Measurements from ENCODE around the gene CHRNA4.
A peak's percentile ranks its signal among the peaks of the same experiment; 100 is the strongest.

The CHRNA4 gene

GRCh38 chr20:63370618-63371187 lies 9.6 kb upstream of the CHRNA4 start:
- Histone ChIP-seq H3K14ac (ENCODE audit: low read length) (no peak overlapping the region), H4K12ac (ENCODE audit: low read depth, low read length) (no peak overlapping the region), H3K79me1 (ENCODE audit: low read length) (no peaks in the 10 kb centered on the region), H3K27ac (ENCODE audit: low read depth, low read length) (no peak overlapping the region), H3K9me3 (ENCODE audit: insufficient read depth, low read depth, low read length) (peaks cover 3% of the 10 kb centered on the region), H3K4me1 (ENCODE audit: control insufficient read depth in 1 of 2, insufficient read depth in 2 of 2, low read length in 2 of 2) (no peaks in the 10 kb centered on the region), H2AFZ (ENCODE audit: insufficient read depth, low read length, poor library complexity) (no peak overlapping the region), H3K79me2 (ENCODE audit: control insufficient read depth, insufficient read depth, low read length, poor library complexity) (no peaks in the 10 kb centered on the region), H2BK5ac (ENCODE audit: low read depth, low read length, poor library complexity) (no peak overlapping the region), H4K91ac (ENCODE audit: low read depth, low read length) (no peak overlapping the region), H3K4me2 (ENCODE audit: low read length) (no peak overlapping the region), H3K4me3 (ENCODE audit: low read depth, low read length) (peak overlapping the region; percentile 2), H2AK5ac (ENCODE audit: low read length) (no peak overlapping the region), H3K9ac (ENCODE audit: low read length) (no peak overlapping the region), H4K8ac (ENCODE audit: low read depth, low read length) (no peak overlapping the region), H3K36me3 (ENCODE audit: control insufficient read depth in 1 of 2, insufficient read depth in 2 of 2, low read length in 2 of 2) (no peaks in the 10 kb centered on the region), H3K4ac (ENCODE audit: low read depth, low read length) (no peak overlapping the region), H2BK120ac (ENCODE audit: insufficient read depth, low read length, poor library complexity) (no peak overlapping the region), H2BK12ac (ENCODE audit: low read length) (no peak overlapping the region), H3K23ac (ENCODE audit: low read length) (no peak overlapping the region), H3K18ac (ENCODE audit: low read length) (no peak overlapping the region), H3K27me3 (ENCODE audit: insufficient read depth, low read length) (no peaks in the 10 kb centered on the region)
- DNase-seq, result no peak
- WGBS (ENCODE audit: extremely low coverage, insufficient coverage, insufficient read length), result no CpG with 5 or more reads among the region's 21 CpGs

- no peak overlapping the region for H3K23ac ChIP-seq (ENCODE audit: low read length)
- no peak overlapping the region for H4K91ac ChIP-seq (ENCODE audit: low read depth, low read length)
- H3K14ac ChIP-seq (ENCODE audit: low read length), result no peak overlapping the region
- DNase-seq, result no peak
- H3K36me3 ChIP-seq (ENCODE audit: control insufficient read depth in 1 of 2, insufficient read depth in 2 of 2, low read length in 2 of 2), result no peaks in the 10 kb centered on the region
- H3K79me2 ChIP-seq (ENCODE audit: control insufficient read depth, insufficient read depth, low read length, poor library complexity), result no peaks in the 10 kb centered on the region
- H3K9me3 ChIP-seq (ENCODE audit: insufficient read depth, low read depth, low read length), result peaks cover under 1% of the 10 kb centered on the region
- H3K9ac ChIP-seq (ENCODE audit: low read length), result no peak overlapping the region
- no peak overlapping the region for H3K18ac ChIP-seq (ENCODE audit: low read length)
- no peak overlapping the region for H3K27ac ChIP-seq (ENCODE audit: low read depth, low read length)
- no peaks in the 10 kb centered on the region for H3K4me1 ChIP-seq (ENCODE audit: control insufficient read depth in 1 of 2, insufficient read depth in 2 of 2, low read length in 2 of 2)
- WGBS (ENCODE audit: extremely low coverage, insufficient coverage, insufficient read length), result no CpG with 5 or more reads among the region's 24 CpGs
- H2BK120ac ChIP-seq (ENCODE audit: insufficient read depth, low read length, poor library complexity), result no peak overlapping the region
- no peak overlapping the region for H2AK5ac ChIP-seq (ENCODE audit: low read length)
- peak overlapping the region; percentile 2 for H3K4me3 ChIP-seq (ENCODE audit: low read depth, low read length)
- no peak overlapping the region for H3K4me2 ChIP-seq (ENCODE audit: low read length)
- H2BK5ac ChIP-seq (ENCODE audit: low read depth, low read length, poor library complexity), result no peak overlapping the region
- no peaks in the 10 kb centered on the region for H3K27me3 ChIP-seq (ENCODE audit: insufficient read depth, low read length)
- H2AFZ ChIP-seq (ENCODE audit: insufficient read depth, low read length, poor library complexity), result no peak overlapping the region
- no peak overlapping the region for H3K4ac ChIP-seq (ENCODE audit: low read depth, low read length)
- no peaks in the 10 kb centered on the region for H3K79me1 ChIP-seq (ENCODE audit: low read length)
- no peak overlapping the region for H2BK12ac ChIP-seq (ENCODE audit: low read length)
- H4K8ac ChIP-seq (ENCODE audit: low read depth, low read length), result no peak overlapping the region
- no peak overlapping the region for H4K12ac ChIP-seq (ENCODE audit: low read depth, low read length)
Measured at GRCh38 chr20:63369724-63370617, 8.8 kb upstream of the CHRNA4 start.

- no peak overlapping the region for H3K14ac ChIP-seq (ENCODE audit: low read length)
- no peak overlapping the region for H3K9ac ChIP-seq (ENCODE audit: low read length)
- H2AFZ ChIP-seq (ENCODE audit: insufficient read depth, low read length, poor library complexity), result no peak overlapping the region
- no peak overlapping the region for H4K91ac ChIP-seq (ENCODE audit: low read depth, low read length)
- H3K4me3 ChIP-seq (ENCODE audit: low read depth, low read length), result no peak overlapping the region
- H2AK5ac ChIP-seq (ENCODE audit: low read length), result no peak overlapping the region
- H3K4me2 ChIP-seq (ENCODE audit: low read length), result no peak overlapping the region
- H2BK120ac ChIP-seq (ENCODE audit: insufficient read depth, low read length, poor library complexity), result no peak overlapping the region
- no peak overlapping the region for H2BK12ac ChIP-seq (ENCODE audit: low read length)
- no peak overlapping the region for H2BK5ac ChIP-seq (ENCODE audit: low read depth, low read length, poor library complexity)
- H3K9me3 ChIP-seq (ENCODE audit: insufficient read depth, low read depth, low read length), result no peaks in the 10 kb centered on the region
- H3K4ac ChIP-seq (ENCODE audit: low read depth, low read length), result no peak overlapping the region
- no peak overlapping the region for H4K8ac ChIP-seq (ENCODE audit: low read depth, low read length)
- H3K36me3 ChIP-seq (ENCODE audit: control insufficient read depth in 1 of 2, insufficient read depth in 2 of 2, low read length in 2 of 2), result no peaks in the 10 kb centered on the region
- WGBS (ENCODE audit: extremely low coverage, insufficient coverage, insufficient read length), result 100% methylated on average over 3 of the region's 10 CpGs
- peak overlapping the region; percentile 18 for H3K23ac ChIP-seq (ENCODE audit: low read length)
- no peak for DNase-seq
- H3K18ac ChIP-seq (ENCODE audit: low read length), result no peak overlapping the region
- no peak overlapping the region for H3K27ac ChIP-seq (ENCODE audit: low read depth, low read length)
- no peaks in the 10 kb centered on the region for H3K27me3 ChIP-seq (ENCODE audit: insufficient read depth, low read length)
- no peaks in the 10 kb centered on the region for H3K79me2 ChIP-seq (ENCODE audit: control insufficient read depth, insufficient read depth, low read length, poor library complexity)
- H4K12ac ChIP-seq (ENCODE audit: low read depth, low read length), result no peak overlapping the region
- no peaks in the 10 kb centered on the region for H3K4me1 ChIP-seq (ENCODE audit: control insufficient read depth in 1 of 2, insufficient read depth in 2 of 2, low read length in 2 of 2)
- no peaks in the 10 kb centered on the region for H3K79me1 ChIP-seq (ENCODE audit: low read length)
Measured at GRCh38 chr20:63369024-63369530, 7.9 kb upstream of the CHRNA4 start.

GRCh38 chr20:63368151-63368550 lies 7.0 kb upstream of the CHRNA4 start:
- H3K9ac ChIP-seq (ENCODE audit: low read length), result no peak overlapping the region
- no peaks in the 10 kb centered on the region for H3K4me1 ChIP-seq (ENCODE audit: control insufficient read depth in 1 of 2, insufficient read depth in 2 of 2, low read length in 2 of 2)
- no peak overlapping the region for H3K27ac ChIP-seq (ENCODE audit: low read depth, low read length)
- no peak overlapping the region for H4K91ac ChIP-seq (ENCODE audit: low read depth, low read length)
- no peak overlapping the region for H3K23ac ChIP-seq (ENCODE audit: low read length)
- H2AK5ac ChIP-seq (ENCODE audit: low read length), result no peak overlapping the region
- no peak overlapping the region for H2BK5ac ChIP-seq (ENCODE audit: low read depth, low read length, poor library complexity)
- no peak overlapping the region for H3K14ac ChIP-seq (ENCODE audit: low read length)
- no CpG with 5 or more reads among the region's 8 CpGs for WGBS (ENCODE audit: extremely low coverage, insufficient coverage, insufficient read length)
- H2BK12ac ChIP-seq (ENCODE audit: low read length), result no peak overlapping the region
- no peak overlapping the region for H3K4me2 ChIP-seq (ENCODE audit: low read length)
- H2BK120ac ChIP-seq (ENCODE audit: insufficient read depth, low read length, poor library complexity), result no peak overlapping the region
- H3K4ac ChIP-seq (ENCODE audit: low read depth, low read length), result no peak overlapping the region
- no peaks in the 10 kb centered on the region for H3K36me3 ChIP-seq (ENCODE audit: control insufficient read depth in 1 of 2, insufficient read depth in 2 of 2, low read length in 2 of 2)
- H3K4me3 ChIP-seq (ENCODE audit: low read depth, low read length), result no peak overlapping the region
- no peaks in the 10 kb centered on the region for H3K79me2 ChIP-seq (ENCODE audit: control insufficient read depth, insufficient read depth, low read length, poor library complexity)
- H4K12ac ChIP-seq (ENCODE audit: low read depth, low read length), result no peak overlapping the region
- H3K9me3 ChIP-seq (ENCODE audit: insufficient read depth, low read depth, low read length), result no peaks in the 10 kb centered on the region
- no peaks in the 10 kb centered on the region for H3K79me1 ChIP-seq (ENCODE audit: low read length)
- DNase-seq, result no peak
- no peak overlapping the region for H2AFZ ChIP-seq (ENCODE audit: insufficient read depth, low read length, poor library complexity)
- H3K18ac ChIP-seq (ENCODE audit: low read length), result no peak overlapping the region
- H4K8ac ChIP-seq (ENCODE audit: low read depth, low read length), result no peak overlapping the region
- no peaks in the 10 kb centered on the region for H3K27me3 ChIP-seq (ENCODE audit: insufficient read depth, low read length)
